GM19438 (cell line): Measurements from ENCODE around the gene POLR2I.

ENCODE experiments used
- ATAC-seq: cut with Tn5 transposase; IDR thresholded peaks from one replicate; pipeline ENCODE4 v1.9.1; 2021; ENCODE audit warnings: low read depth; ENCODE audit not compliant: unreplicated experiment

POLR2I gene

GRCh38 chr19:36103842-36104552 lies 10.7 kb downstream of the POLR2I start:
- ATAC-seq = no peak

- ATAC-seq = no peak
Measured at GRCh38 chr19:36103040-36103626, 11.5 kb downstream of the POLR2I start.

GRCh38 chr19:36101550-36102327 lies 12.9 kb downstream of the POLR2I start:
- ATAC-seq = no peak

- ATAC-seq = no peak
Measured at GRCh38 chr19:36100476-36100875, 14.2 kb downstream of the POLR2I start.

- no peak for ATAC-seq
Measured at GRCh38 chr19:36099166-36099785, 15.4 kb downstream of the POLR2I start.

GRCh38 chr19:36097036-36097435 lies 17.6 kb downstream of the POLR2I start:
- no peak for ATAC-seq

GRCh38 chr19:36093687-36094086 lies 21.0 kb downstream of the POLR2I start:
- no peak for ATAC-seq

GRCh38 chr19:36093146-36093662 lies 21.5 kb downstream of the POLR2I start:
- no peak for ATAC-seq

- ATAC-seq = no peak
Measured at GRCh38 chr19:36092566-36092965, 22.1 kb downstream of the POLR2I start.

GRCh38 chr19:36090910-36091695 lies 23.6 kb downstream of the POLR2I start:
- no peak for ATAC-seq

GRCh38 chr19:36089847-36090246 lies 24.8 kb downstream of the POLR2I start:
- no peak for ATAC-seq

GRCh38 chr19:36086326-36086725 lies 28.3 kb downstream of the POLR2I start:
- ATAC-seq = no peak

- no peak for ATAC-seq
Measured at GRCh38 chr19:36084231-36085009, 30.3 kb downstream of the POLR2I start.

- no peak for ATAC-seq
Measured at GRCh38 chr19:36082916-36083315, 31.8 kb downstream of the POLR2I start.

GRCh38 chr19:36081894-36082293 lies 32.8 kb downstream of the POLR2I start:
- ATAC-seq = no peak

GRCh38 chr19:36081385-36081784 lies 33.3 kb downstream of the POLR2I start:
- ATAC-seq = no peak

- ATAC-seq = no peak
Measured at GRCh38 chr19:36079389-36079945, 35.2 kb downstream of the POLR2I start.

- no peak for ATAC-seq
Measured at GRCh38 chr19:36073121-36073876, 41.4 kb downstream of the POLR2I start.
